Smooth muscle cell (in vitro differentiated cells): ENCODE results near the gene EXD3. TPM values are rescaled to one million over a fixed set of nuclear protein-coding genes. Genes with fewer than 3 reads are reported as not detected.

Experiments used
- DNase-seq: peaks from one replicate; lab custom pipeline; 2025; ENCODE audit not compliant: unreplicated experiment; lab: John Stamatoyannopoulos, UW
- H2AFZ ChIP-seq: fragments of 200-600 bp; sonication (generic); 2 replicates; pipeline ENCODE4 v1.6.0; 2016; ENCODE audit warnings: antibody characterized with exemption, low read depth, mild to moderate bottlenecking
- H3F3A ChIP-seq: fragments of 200-600 bp; sonication (generic); 2 replicates; pipeline ENCODE4 v1.6.0; 2017; ENCODE audit warnings: antibody characterized with exemption, low read depth
- H3K27ac ChIP-seq: fragments of 200-600 bp; sonication (generic); 2 replicates; pipeline ENCODE4 v1.5.1; 2016; ENCODE audit warnings: low read depth, mild to moderate bottlenecking
- H3K27me3 ChIP-seq: fragments of 200-600 bp; sonication (generic); 2 replicates; pipeline ENCODE4 v1.6.1; 2016; ENCODE audit warnings: low read depth, mild to moderate bottlenecking
- H3K36me3 ChIP-seq: fragments of 200-600 bp; sonication (generic); 2 replicates; pipeline ENCODE4 v1.5.1; 2016; ENCODE audit warnings: low read depth
- H3K4me1 ChIP-seq: fragments of 200-600 bp; sonication (generic); 2 replicates; pipeline ENCODE4 v1.5.1; 2016; ENCODE audit warnings: low read depth
- H3K4me2 ChIP-seq: fragments of 200-600 bp; sonication (generic); 2 replicates; pipeline ENCODE4 v1.6.0; 2016; ENCODE audit warnings: mild to moderate bottlenecking
- H3K4me3 ChIP-seq: fragments of 200-600 bp; sonication (generic); 2 replicates; pipeline ENCODE4 v1.5.1; 2016; ENCODE audit warnings: mild to moderate bottlenecking
- H3K79me2 ChIP-seq: fragments of 200-600 bp; sonication (generic); 2 replicates; pipeline ENCODE4 v1.6.0; 2016; ENCODE audit warnings: low read depth, mild to moderate bottlenecking
- H3K9ac ChIP-seq: fragments of 200-600 bp; sonication (generic); 2 replicates; pipeline ENCODE4 v1.6.0; 2016; ENCODE audit warnings: low read depth
- H3K9me3 ChIP-seq: fragments of 200-600 bp; sonication (generic); replicated peaks from 2 replicates; pipeline ENCODE4 v1.5.1; 2016; ENCODE audit warnings: low read depth
- H4K20me1 ChIP-seq: fragments of 200-600 bp; sonication (generic); 2 replicates; pipeline ENCODE4 v1.6.0; 2016; ENCODE audit warnings: low read depth
- WGBS: methylation state at CpG from one replicate; pipeline ENCODE4 v1.1.7; 2016; ENCODE audit warnings: low lambda C conversion rate; 5-methylcytosine and 5-hydroxymethylcytosine counted together
- polyA plus RNA-seq: library from polyadenylated mRNA; unstranded; fragments of >200 nt; fragmentation: Nextera tagmentation; extraction: Ambion mirVana; gene quantifications from 2 replicates; pipeline ENCODE4 v1.2.1, GENCODE V29; 2016
- total RNA-seq: library from RNA; depleted of rRNA; stranded (reverse); fragments of >200 nt; gene quantifications from 2 replicates; pipeline ENCODE4 v1.2.3, GENCODE V29; 2014
- TF ChIP-seq, protein P1 (sequence below): fragments of 200-600 bp; sonication (generic); IDR thresholded peaks from 2 replicates; pipeline ENCODE4 v1.5.1; 2017; ENCODE audit warnings: borderline replicate concordance, mild to moderate bottlenecking, antibody characterized with exemption; ENCODE audit not compliant: insufficient read depth, poor library complexity, severe bottlenecking

Gene EXD3
- total and polyA plus RNA-seq, 2 experiments from 2014 or later: 3.1 to 15.7 TPM

DNA sequence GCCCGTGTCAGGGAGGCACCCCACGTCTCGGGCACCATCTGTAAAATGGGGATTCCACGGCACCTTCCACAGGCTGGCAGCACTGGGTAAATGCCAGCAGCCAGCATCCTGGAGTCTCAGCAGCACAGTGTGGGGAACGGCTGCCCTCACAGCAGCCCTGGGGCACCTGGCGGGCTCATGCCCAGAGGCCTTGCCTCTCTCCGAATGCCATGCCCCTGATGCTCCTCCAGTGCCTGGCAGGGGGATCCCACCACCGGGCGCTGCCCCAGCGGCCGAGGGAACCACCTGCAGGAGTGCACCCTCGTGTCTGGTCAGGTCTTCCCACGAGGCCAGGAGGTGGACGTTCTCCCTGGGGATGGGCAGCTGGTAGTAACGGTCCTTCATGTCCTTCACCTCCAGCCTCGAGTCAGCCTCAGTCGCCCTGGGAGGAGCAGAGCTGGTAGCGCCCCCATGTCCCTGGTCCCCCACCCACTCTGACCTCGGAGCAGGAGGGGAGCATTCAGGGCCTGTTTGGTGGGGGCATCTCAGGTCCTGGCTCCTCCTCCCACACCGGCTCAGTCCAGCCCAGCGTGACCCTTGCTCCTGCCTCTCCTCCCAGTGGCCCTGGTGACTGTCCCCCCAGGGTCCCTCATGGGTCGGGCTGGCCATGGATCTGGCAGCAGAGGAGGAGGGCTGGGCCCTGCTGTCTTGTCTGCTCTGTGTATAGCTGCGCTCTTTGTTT is 71.0 kb downstream of the EXD3 start:
- WGBS: 92% methylated on average over 20 of the region's 23 CpGs
- Histone ChIP-seq H3K9me3 (peaks cover under 1% of the 10 kb centered on the region), H3K4me3 (no peak overlapping the region), H3K79me2 (no peaks in the 10 kb centered on the region), H4K20me1 (no peaks in the 10 kb centered on the region), H3K4me2 (no peak overlapping the region), H3K36me3 (peaks cover 4% of the 10 kb centered on the region), H3K27ac (no peak overlapping the region), H3K4me1 (no peaks in the 10 kb centered on the region), H3F3A (no peaks in the 10 kb centered on the region), H2AFZ (no peak overlapping the region), H3K27me3 (no peaks in the 10 kb centered on the region), H3K9ac (no peak overlapping the region)
- DNase-seq: no peak
- TF ChIP-seq, protein P1, sequence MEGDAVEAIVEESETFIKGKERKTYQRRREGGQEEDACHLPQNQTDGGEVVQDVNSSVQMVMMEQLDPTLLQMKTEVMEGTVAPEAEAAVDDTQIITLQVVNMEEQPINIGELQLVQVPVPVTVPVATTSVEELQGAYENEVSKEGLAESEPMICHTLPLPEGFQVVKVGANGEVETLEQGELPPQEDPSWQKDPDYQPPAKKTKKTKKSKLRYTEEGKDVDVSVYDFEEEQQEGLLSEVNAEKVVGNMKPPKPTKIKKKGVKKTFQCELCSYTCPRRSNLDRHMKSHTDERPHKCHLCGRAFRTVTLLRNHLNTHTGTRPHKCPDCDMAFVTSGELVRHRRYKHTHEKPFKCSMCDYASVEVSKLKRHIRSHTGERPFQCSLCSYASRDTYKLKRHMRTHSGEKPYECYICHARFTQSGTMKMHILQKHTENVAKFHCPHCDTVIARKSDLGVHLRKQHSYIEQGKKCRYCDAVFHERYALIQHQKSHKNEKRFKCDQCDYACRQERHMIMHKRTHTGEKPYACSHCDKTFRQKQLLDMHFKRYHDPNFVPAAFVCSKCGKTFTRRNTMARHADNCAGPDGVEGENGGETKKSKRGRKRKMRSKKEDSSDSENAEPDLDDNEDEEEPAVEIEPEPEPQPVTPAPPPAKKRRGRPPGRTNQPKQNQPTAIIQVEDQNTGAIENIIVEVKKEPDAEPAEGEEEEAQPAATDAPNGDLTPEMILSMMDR: no peak

- DNase-seq: no peak
- no peaks in the 10 kb centered on the region for H3F3A ChIP-seq
- H4K20me1 ChIP-seq: no peaks in the 10 kb centered on the region
- H3K27ac ChIP-seq: no peak overlapping the region
- 95% methylated on average over 27 of the region's 30 CpGs for WGBS
- H3K36me3 ChIP-seq: peaks cover 4% of the 10 kb centered on the region
- H3K4me3 ChIP-seq: no peak overlapping the region
- peaks cover 6% of the 10 kb centered on the region for H3K9me3 ChIP-seq
- TF ChIP-seq, protein P1: no peak
- no peaks in the 10 kb centered on the region for H3K4me1 ChIP-seq
- H3K27me3 ChIP-seq: no peaks in the 10 kb centered on the region
- H3K4me2 ChIP-seq: no peak overlapping the region
- H2AFZ ChIP-seq: no peak overlapping the region
- H3K79me2 ChIP-seq: no peaks in the 10 kb centered on the region
- no peak overlapping the region for H3K9ac ChIP-seq
These were observed 72.0 kb downstream of the EXD3 start for GRCh38 chr9:137350696-137351584.

DNA sequence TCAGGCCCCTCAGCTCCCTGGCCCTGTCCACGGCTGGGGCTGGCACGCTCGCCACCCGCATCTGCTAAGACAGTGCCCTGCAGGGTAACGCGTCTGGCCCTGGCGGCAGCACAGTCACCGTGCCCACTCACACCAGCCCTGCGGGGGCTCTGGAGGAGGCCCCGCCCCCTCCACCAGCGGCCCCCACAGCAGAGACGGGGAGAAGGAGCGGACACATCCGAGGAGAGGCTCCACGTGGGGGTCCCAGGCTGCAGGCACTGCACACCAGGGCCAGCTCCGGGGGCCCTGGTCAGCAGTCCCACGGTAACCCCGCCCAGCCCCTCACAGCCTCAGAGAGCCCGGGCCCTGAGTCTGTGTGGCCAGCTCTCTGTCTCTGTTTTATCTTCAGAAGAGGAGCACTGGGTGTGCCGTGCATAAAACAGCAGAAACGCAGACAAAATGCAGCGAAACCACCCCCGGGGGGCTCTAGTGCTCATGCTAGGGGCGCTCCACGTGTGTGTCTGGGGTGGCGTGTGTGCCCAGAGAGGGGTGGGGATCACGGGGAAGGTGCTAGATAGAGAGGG is 73.4 kb downstream of the EXD3 start:
- peaks cover 4% of the 10 kb centered on the region for H3K36me3 ChIP-seq
- H3K4me3 ChIP-seq: no peak overlapping the region
- H3K79me2 ChIP-seq: no peaks in the 10 kb centered on the region
- no peaks in the 10 kb centered on the region for H4K20me1 ChIP-seq
- DNase-seq: no peak
- no peak overlapping the region for H3K4me2 ChIP-seq
- no peaks in the 10 kb centered on the region for H3F3A ChIP-seq
- WGBS: 95% methylated on average over 27 of the region's 27 CpGs
- H3K27ac ChIP-seq: no peak overlapping the region
- H3K27me3 ChIP-seq: no peaks in the 10 kb centered on the region
- H3K9ac ChIP-seq: no peak overlapping the region
- TF ChIP-seq, protein P1: no peak
- H3K9me3 ChIP-seq: peaks cover 6% of the 10 kb centered on the region
- H2AFZ ChIP-seq: no peak overlapping the region
- no peaks in the 10 kb centered on the region for H3K4me1 ChIP-seq
